PC-3 (cell line): ENCODE data around the gene VWA2. TPM values are rescaled to one million over a fixed set of nuclear protein-coding genes. Genes with fewer than 3 reads are reported as not detected.

ENCODE experiments used
- ATAC-seq: fragments of 200-7000 bp; cut with Tn5 transposase; 2 replicates; pipeline ENCODE4 v1.9.1; 2020; ENCODE audit warnings: mild to moderate bottlenecking, moderate library complexity
- BruUV-seq: library from RNA; stranded (reverse); fragments of 400-500 nt; replicated peaks from 2 replicates; lab custom pipeline; 2021; lab: Mats Ljungman, UMichigan
- CTCF ChIA-PET: fragments of 300-600 bp; sonication (Branson Sonifier 250); formaldehyde crosslinking; loops from one replicate; lab custom pipeline; 2022; ENCODE audit warnings: antibody characterized with exemption; lab: Charles Lee
- POLR2A ChIA-PET: fragments of 300-600 bp; sonication (Branson Sonifier 250); formaldehyde crosslinking; loops from one replicate; lab custom pipeline; 2022; ENCODE audit warnings: antibody characterized with exemption; ENCODE audit not compliant: unreplicated experiment; lab: Charles Lee
- DNase-seq: peaks from one replicate; pipeline ENCODE4 v3.0.0-alpha.2; 2015
- H2AFZ ChIP-seq: fragments of 300-600 bp; sonication (generic); 2 replicates; pipeline ENCODE4 v1.6.0; 2016; ENCODE audit warnings: antibody characterized with exemption, low read length
- H3F3A ChIP-seq: fragments of 300-600 bp; sonication (generic); one replicate; pipeline ENCODE4 v1.6.0; 2017; ENCODE audit warnings: antibody characterized with exemption, low read length, control low read depth, mild to moderate bottlenecking; ENCODE audit not compliant: unreplicated experiment
- H3K27ac ChIP-seq: fragments of 300-600 bp; sonication (generic); 2 replicates; pipeline ENCODE4 v1.5.1; 2016; ENCODE audit warnings: mild to moderate bottlenecking, low read length
- H3K27me3 ChIP-seq: fragments of 300-600 bp; sonication (generic); 2 replicates; pipeline ENCODE4 v1.6.1; 2016; ENCODE audit warnings: low read length, mixed read lengths
- H3K36me3 ChIP-seq: fragments of 300-600 bp; sonication (generic); 2 replicates; pipeline ENCODE4 v1.6.1; 2016; ENCODE audit warnings: low read depth, mixed run types, low read length, mixed read lengths
- H3K4me1 ChIP-seq: fragments of 300-600 bp; sonication (generic); 2 replicates; pipeline ENCODE4 v1.5.1; 2016; ENCODE audit warnings: low read length; ENCODE audit not compliant: insufficient read depth
- H3K4me2 ChIP-seq: fragments of 300-600 bp; sonication (generic); 2 replicates; pipeline ENCODE4 v1.6.0; 2016; ENCODE audit warnings: low read length
- H3K4me3 ChIP-seq: fragments of 300-600 bp; sonication (generic); 2 replicates; pipeline ENCODE4 v1.5.1; 2016; ENCODE audit warnings: mild to moderate bottlenecking, low read length, mixed read lengths
- H3K79me2 ChIP-seq: fragments of 300-600 bp; sonication (generic); 2 replicates; pipeline ENCODE4 v1.6.1; 2017; ENCODE audit warnings: low read length, mixed read lengths
- H3K9ac ChIP-seq: fragments of 300-600 bp; sonication (generic); 2 replicates; pipeline ENCODE4 v1.6.0; 2016; ENCODE audit warnings: mild to moderate bottlenecking, low read length
- H3K9me2 ChIP-seq: fragments of 300-600 bp; sonication (generic); replicated peaks from 2 replicates; pipeline ENCODE4 v1.6.1; 2016; ENCODE audit warnings: mixed run types, low read length, mixed read lengths
- H3K9me3 ChIP-seq: fragments of 300-600 bp; sonication (generic); 2 replicates; pipeline ENCODE4 v1.6.1; 2016; ENCODE audit warnings: low read length, mixed read lengths
- H4K20me1 ChIP-seq: fragments of 300-600 bp; sonication (generic); 2 replicates; pipeline ENCODE4 v1.6.1; 2016; ENCODE audit warnings: low read length, mixed read lengths
- EZH2 ChIP-seq: fragments of 300-600 bp; sonication (generic); IDR thresholded peaks from one replicate; pipeline ENCODE4 v1.6.1; 2017; ENCODE audit warnings: antibody characterized with exemption, mild to moderate bottlenecking, low read length; ENCODE audit not compliant: unreplicated experiment
- EZH2phosphoT487 ChIP-seq: fragments of 300-600 bp; sonication (generic); IDR thresholded peaks from 2 replicates; pipeline ENCODE4 v1.6.1; 2018; ENCODE audit warnings: mild to moderate bottlenecking, antibody characterized with exemption, low read length, borderline replicate concordance
- intact Hi-C: fragments of 100-400 bp; cut with micrococcal nuclease; formaldehyde crosslinking; loops from 2 replicates; pipeline ENCODE4 v1.9.0; 2023
- total RNA-seq: library from RNA; depleted of rRNA; stranded (reverse); fragments of >200 nt; gene quantifications from 2 replicates; pipeline ENCODE4 v1.2.3, GENCODE V29; 2014
- TF ChIP-seq, protein P1 (sequence below): fragments of 300-600 bp; sonication (generic); conservative IDR thresholded peaks from 2 replicates; pipeline ENCODE4 v1.5.1; 2017; ENCODE audit warnings: antibody characterized with exemption, low read depth, mild to moderate bottlenecking, low read length

Gene VWA2
- total RNA-seq, 1 experiment from 2014 or later = not detected

DNA sequence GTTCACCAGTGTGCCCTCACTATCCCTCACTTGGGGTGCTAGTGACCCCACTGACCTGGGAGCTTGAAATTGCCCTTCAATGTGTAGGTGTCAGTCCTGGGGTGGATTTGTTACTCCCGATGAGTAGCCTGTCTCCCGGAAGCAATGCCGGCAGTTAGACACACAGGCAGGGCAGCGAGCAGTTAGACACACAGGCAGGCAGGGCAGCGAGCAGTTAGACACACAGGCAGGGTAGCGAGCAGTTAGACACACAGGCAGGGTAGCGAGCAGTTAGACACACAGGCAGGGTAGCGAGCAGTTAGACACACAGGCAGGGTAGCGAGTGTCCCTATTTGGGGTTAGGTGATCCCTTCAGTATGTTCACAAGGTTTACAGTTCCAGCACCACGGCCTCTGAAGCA, 44.0 kb downstream of the VWA2 start:
- Histone ChIP-seq H3K4me3 (no peak overlapping the region), H3F3A (no peaks in the 10 kb centered on the region), H3K4me1 (no peaks in the 10 kb centered on the region), H3K27ac (no peak overlapping the region), H3K27me3 (no peaks in the 10 kb centered on the region), H2AFZ (no peak overlapping the region), H3K79me2 (no peaks in the 10 kb centered on the region), H3K36me3 (no peaks in the 10 kb centered on the region), H3K9me3 (no peaks in the 10 kb centered on the region), H3K9ac (no peak overlapping the region), H4K20me1 (no peaks in the 10 kb centered on the region), H3K4me2 (no peak overlapping the region), H3K9me2 (no peaks in the 10 kb centered on the region)
- DNase-seq = no peak
- ATAC-seq = no peak
- ChIA-PET POLR2A (no interaction called here), CTCF (no interaction called here)
- no peak for TF ChIP-seq EZH2phosphoT487
- TF ChIP-seq EZH2 = no peak
- TF ChIP-seq, protein P1, sequence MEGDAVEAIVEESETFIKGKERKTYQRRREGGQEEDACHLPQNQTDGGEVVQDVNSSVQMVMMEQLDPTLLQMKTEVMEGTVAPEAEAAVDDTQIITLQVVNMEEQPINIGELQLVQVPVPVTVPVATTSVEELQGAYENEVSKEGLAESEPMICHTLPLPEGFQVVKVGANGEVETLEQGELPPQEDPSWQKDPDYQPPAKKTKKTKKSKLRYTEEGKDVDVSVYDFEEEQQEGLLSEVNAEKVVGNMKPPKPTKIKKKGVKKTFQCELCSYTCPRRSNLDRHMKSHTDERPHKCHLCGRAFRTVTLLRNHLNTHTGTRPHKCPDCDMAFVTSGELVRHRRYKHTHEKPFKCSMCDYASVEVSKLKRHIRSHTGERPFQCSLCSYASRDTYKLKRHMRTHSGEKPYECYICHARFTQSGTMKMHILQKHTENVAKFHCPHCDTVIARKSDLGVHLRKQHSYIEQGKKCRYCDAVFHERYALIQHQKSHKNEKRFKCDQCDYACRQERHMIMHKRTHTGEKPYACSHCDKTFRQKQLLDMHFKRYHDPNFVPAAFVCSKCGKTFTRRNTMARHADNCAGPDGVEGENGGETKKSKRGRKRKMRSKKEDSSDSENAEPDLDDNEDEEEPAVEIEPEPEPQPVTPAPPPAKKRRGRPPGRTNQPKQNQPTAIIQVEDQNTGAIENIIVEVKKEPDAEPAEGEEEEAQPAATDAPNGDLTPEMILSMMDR = no peak
- no TSS peak for BruUV-seq
- intact Hi-C loops = no loop called here

DNA sequence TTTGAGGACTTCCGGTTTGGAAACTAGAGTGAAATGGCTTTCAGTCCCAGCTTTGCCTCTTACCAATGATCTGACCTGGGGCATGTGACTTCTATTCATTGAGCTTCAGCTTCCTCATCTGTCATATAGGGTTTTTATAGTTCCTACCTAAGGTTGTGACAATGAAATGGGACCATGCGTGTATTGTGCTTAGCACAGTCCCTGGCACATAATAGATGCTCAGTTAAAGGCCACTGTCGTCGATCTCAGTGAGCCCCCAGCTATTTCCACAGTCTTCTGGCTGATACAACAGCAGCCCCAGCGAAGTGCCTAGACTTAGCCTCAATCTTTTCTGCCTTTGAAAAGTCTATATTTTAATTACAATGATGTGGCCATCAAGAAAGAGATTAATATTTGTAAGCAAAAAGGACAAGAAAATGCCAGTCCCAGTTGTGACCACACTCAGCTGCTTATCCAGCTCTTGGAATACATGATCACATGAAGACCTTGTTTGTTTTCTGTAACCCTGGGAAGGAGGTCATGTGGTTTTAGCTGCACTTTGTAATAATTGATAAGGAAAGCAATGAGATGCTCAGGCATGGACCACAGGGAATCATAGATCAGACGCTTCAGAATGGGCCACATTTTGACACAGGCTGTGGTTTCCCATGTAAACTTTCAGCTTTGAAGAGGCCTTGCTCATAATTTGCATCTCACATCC, 44.6 kb downstream of the VWA2 start:
- no peak for ATAC-seq
- ChIA-PET CTCF (no interaction called here), POLR2A (no interaction called here)

More for the DNA sequence above, 44.6 kb downstream of the VWA2 start:
- no peaks in the 10 kb centered on the region for H3K27me3 ChIP-seq
- no peaks in the 10 kb centered on the region for H3K4me1 ChIP-seq
- intact Hi-C loops = no loop called here
- H3K36me3 ChIP-seq = no peaks in the 10 kb centered on the region
- no peak overlapping the region for H3K27ac ChIP-seq
- no peak overlapping the region for H2AFZ ChIP-seq
- no peaks in the 10 kb centered on the region for H3F3A ChIP-seq
- no peak overlapping the region for H3K4me2 ChIP-seq
- H3K4me3 ChIP-seq = no peak overlapping the region
- H3K9ac ChIP-seq = no peak overlapping the region
- H4K20me1 ChIP-seq = no peaks in the 10 kb centered on the region
- BruUV-seq = no TSS peak
- no peak for DNase-seq
- H3K9me3 ChIP-seq = no peaks in the 10 kb centered on the region
- no peaks in the 10 kb centered on the region for H3K79me2 ChIP-seq
- TF ChIP-seq, protein P1 = no peak
- TF ChIP-seq EZH2 (no peak), EZH2phosphoT487 (no peak)
- no peaks in the 10 kb centered on the region for H3K9me2 ChIP-seq
